HG03025 (cell line): ENCODE measurements around the gene OCLN.
"Not testable (repeated sequence)": the region's sequence is repeated elsewhere in the genome, so short reads cannot be mapped to it uniquely, and the experiment has no call there.

Source experiments
- ATAC-seq: cut with Tn5 transposase; IDR thresholded peaks from one replicate; pipeline ENCODE4 v1.9.1; 2021; ENCODE audit warnings: mild to moderate bottlenecking, moderate library complexity; ENCODE audit not compliant: unreplicated experiment, low FRiP score

Gene OCLN

DNA sequence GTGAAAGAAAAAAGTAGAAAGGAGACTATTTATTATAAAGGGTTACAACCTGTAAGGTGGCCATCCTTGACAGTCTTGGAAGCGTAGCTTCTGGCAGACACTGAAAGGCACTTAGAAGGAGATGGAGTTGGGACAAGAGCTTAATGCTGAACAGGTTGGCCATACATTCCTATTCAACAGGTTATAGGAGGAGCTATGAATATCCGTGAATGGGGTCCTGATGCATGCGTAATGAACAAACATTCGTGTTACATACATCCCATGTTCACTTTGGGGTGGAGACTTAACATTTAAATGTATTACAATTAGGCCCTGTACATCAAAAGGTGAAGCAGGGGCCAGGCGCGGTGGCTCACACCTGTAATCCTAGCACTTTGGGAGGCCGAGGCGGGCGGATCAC, 34.1 kb downstream of the OCLN start:
- ATAC-seq = no peak

DNA sequence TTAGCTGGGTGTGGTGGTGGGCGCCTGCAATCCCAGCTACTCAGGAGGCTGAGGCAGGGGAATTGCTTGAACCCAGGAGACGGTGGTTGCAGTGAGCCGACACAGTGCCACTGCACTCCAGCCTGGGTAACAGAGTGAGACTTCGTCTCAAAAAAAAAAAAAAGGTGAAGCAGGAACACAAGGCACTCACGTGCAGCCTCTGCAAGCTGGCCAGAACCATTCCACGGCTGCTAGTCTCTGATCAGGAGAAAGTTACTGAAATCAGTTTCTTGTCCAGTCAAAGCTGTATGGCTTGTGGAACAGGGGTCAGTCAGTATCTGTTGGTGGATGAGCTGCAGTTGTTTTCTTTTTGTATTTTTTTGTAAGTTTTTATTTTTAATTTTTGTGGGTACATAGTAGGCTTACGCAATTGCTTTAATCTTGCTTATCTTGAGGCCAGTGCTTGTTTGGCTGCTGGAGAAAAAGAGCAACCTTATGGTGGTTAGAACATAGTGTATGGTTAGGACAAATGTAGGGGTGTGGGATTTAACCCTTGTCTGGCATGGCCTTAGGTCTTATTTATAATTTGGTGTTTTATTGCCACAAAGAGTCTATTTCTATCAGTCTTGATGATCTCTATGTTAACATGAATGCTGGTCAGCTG, 34.7 kb downstream of the OCLN start:
- no peak for ATAC-seq

DNA sequence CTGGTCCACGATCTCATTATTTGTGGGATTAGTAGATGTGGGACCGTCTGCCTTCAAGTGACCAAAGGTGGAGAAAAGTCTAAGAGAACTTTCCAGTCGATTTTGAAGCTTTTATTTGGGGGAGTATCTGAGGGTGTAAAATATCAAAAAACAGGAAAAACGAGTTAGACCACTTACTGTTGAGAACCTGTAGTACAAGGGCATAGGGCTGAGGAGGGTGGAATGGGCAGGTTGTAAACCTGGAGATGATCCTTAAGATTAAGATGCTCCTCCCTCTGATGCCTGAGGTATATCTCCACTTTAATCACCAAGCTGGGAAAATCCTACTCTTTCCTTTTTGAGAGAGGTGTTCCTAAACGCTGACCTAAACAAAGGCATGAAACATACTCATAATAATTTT, 35.4 kb downstream of the OCLN start:
- ATAC-seq = no peak

- no peak for ATAC-seq
These were observed 36.0 kb downstream of the OCLN start for GRCh38 chr5:69528609-69529008.

- no peak for ATAC-seq
These were observed 38.2 kb downstream of the OCLN start for GRCh38 chr5:69530561-69531405.

DNA sequence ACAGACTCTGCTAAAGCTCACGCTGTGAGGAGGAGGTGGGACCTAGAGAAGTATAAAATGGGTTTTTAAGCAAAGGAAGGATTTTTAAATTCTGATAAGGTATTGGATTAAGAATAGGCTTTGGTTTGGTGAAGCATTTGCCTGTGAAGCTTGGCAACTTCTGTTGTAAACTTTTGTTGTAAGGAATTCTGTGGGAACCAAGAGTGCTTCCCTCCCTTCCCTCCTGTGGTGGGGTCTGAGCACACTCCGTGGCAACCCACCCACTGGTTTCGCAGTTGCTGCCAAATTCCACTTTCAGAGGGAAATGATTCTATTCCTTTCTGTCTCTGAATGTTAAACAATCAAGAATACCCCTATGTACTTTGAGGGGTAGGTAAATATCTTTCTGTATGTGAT, 38.8 kb downstream of the OCLN start:
- ATAC-seq = no peak

DNA sequence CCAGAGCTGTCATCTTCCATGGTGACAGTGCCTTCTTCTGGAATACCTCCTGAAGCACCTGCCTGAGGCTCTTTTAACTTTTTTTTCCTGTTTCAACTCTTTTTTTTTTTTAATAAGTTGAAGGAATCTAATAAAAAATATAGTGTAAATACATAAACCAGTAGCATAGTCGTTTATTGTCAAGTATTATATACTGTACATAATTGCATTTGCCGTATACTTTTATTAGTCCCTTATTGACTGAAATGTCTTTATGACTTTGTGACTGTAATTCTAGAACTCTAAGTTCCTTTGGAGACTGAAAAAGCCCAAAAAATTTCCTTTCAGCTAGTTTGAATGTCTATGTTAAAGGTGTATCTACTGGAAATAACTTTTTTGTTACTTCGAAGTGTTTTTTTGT, 45.3 kb downstream of the OCLN start:
- not testable (repeated sequence) for ATAC-seq

DNA sequence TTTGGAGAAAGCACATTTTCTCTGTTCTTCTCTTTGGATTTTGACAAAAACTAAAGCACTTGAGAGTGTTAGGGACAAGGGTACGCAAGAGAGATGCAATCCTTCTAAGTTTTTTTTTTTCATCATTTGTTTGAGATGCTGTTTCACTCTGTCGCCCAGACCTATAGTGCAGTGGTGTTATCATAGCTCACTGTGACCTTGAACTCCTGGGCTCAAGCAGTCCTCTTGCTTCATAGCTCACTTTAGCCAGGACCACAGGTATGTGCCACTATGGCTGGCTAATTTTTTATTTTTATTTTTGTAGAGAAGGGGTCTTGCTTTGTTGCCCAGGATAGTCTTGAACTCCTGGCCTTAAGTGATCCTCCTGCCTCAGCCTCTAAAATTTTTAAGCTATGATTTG, 46.1 kb downstream of the OCLN start:
- ATAC-seq = not testable (repeated sequence)

- not testable (repeated sequence) for ATAC-seq
These were observed 48.8 kb downstream of the OCLN start for GRCh38 chr5:69541347-69541746.

- ATAC-seq = not testable (repeated sequence)
These were observed 50.4 kb downstream of the OCLN start for GRCh38 chr5:69542838-69543618.

DNA sequence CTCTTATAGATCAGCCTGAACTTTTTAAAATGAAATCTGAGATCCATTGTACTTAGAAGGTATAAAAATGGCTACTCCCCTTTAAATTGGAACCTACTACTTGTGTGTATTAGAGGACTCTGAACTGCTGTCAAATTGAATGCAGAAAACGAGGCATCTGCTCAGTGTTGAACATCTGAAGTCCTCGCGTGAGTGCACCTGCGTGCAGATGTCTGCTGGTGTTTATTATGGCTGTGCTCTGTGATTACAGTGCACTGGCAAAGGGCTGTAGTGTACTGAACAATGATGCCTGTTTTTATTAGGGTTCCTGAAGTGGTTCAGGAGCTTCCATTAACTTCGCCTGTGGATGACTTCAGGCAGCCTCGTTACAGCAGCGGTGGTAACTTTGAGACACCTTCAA, 52.0 kb downstream of the OCLN start:
- ATAC-seq = not testable (repeated sequence)

GRCh38 chr5:69559908-69560330, 67.3 kb downstream of the OCLN start, which contains the start of gene GTF2H2C:
TSS of gene GTF2H2C (plus strand) at chr5:69560191. CDS start at chr5:69565133, 4,942 bp downstream.
- ATAC-seq = peak; percentile 90

- not testable (repeated sequence) for ATAC-seq
These were observed 68.2 kb downstream of the OCLN start for GRCh38 chr5:69560587-69561431.

GRCh38 chr5:69566172-69566571, 73.6 kb downstream of the OCLN start:
- ATAC-seq = not testable (repeated sequence)

DNA sequence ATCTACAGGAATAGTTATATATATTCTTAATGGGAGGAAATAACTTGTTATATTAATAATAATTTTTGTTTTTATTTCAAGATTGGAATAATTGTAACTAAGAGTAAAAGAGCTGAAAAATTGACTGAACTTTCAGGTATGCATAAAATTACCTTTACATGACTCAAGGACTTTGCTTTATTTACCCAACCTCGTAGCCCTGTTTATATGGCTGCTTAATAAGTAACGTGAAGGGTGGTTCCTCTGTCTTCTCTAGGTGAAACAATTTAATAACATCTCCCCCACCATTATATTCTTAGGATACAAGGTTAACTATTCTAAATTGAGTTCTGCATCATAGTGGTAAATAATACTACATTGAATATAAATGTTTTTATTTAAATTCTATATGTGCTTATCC, 75.5 kb downstream of the OCLN start:
- not testable (repeated sequence) for ATAC-seq

DNA sequence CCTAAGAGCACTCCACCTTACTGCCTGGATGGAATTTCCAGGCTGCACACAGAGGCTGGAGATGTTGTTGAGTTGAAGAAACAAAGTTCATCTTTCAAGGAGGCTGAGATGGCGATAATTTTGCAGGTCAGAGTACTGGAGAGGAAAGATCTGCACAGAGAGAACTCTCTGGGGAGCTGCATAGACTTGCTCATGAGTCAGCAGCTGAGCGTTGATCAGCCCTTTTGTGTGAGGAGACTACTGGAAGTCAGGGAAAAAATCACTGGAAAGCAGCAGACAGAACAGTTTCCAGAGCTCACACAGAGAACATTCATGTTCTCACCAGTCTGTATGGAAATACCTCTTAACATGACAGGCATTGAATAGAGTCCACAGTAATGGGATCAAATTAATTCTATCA, 90.8 kb downstream of the OCLN start:
- ATAC-seq = not testable (repeated sequence)

DNA sequence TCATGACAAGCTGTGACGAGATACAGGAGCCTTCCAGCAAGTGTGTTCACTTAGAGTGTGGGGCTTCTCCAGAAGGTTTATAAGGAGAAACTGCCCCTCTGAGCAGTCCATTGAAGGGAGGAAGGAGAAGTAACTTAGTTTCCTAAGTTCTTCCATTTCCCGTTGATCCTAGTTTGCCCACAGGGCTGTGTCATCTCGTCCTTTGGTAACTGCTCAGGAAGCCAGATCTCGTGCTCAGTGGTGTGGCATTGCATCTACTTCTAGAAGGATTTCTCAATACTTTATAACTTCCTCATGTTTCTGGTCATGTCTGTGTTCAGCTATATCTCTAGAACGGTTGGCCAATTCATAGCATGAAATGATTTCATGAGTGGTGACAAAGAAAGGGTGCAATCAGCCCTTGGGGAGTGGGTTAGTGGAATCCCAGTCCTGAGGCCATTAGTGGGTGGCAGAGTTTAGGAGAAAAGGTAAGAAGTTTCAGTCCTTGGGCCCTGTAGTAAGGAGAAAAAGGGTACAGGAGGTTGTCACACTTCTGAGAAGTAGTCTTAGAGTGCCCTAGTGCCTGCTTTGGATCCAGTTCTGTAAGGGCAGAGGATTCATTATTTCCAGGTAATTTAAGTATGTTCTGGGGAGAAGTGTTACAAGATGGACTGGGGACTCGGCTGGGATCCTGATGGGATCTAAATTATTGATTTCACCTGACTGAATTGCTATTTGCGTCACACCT, 103.7 kb downstream of the OCLN start:
- ATAC-seq = not testable (repeated sequence)

DNA sequence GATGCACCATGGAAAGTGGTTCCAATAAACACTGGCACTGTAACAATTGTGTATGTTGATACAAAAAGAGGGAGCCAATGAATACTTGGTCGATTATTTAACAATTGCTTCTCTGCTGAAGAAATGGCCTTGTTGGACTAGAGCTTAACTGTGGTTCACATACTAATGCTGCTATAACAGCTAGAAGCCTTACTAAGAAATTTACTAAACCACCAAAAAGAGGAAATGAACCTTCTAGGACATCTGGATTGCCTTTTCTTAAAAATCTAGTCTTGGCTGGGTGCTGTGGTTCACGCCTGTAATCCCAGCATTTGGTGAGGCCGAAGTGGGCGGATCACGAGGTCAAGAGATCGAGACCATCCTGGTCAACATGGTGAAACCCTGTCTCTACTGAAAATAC, 109.4 kb downstream of the OCLN start:
- ATAC-seq = peak; percentile 71

GRCh38 chr5:69606839-69607238, 114.2 kb downstream of the OCLN start:
- ATAC-seq = not testable (repeated sequence)
